NAMALWA (cell line): ENCODE results near the gene INPP4A.
A peak's percentile ranks its signal among the peaks of the same experiment; 100 is the strongest.

Experiments
- DNase-seq: peaks from one replicate; pipeline ENCODE4 v3.0.0-alpha.2; 2015; ENCODE audit warnings: low spot score

The INPP4A gene

GRCh38 chr2:98643496-98644100, 198.9 kb downstream of the INPP4A start:
- DNase-seq, result peak; percentile 15
